ENCODE measurements around the gene PRPF18.
A peak's percentile ranks its signal among the peaks of the same experiment; 100 is the strongest.

- TF ChIP-seq CTCF (IDR thresholded peaks at IDR 0.05; ENCODE audit: poor library complexity) (peak; percentile 95), EZH2phosphoT487 (IDR thresholded peaks at IDR 0.05; ENCODE audit: low read depth, severe bottlenecking, unreplicated experiment) (no peak), EZH2 (IDR thresholded peaks at IDR 0.05; ENCODE audit: borderline replicate concordance) (no peak)
These were observed 73.3 kb downstream of the PRPF18 start for GRCh38 chr10:13659887-13660550.

Measured in hepatocyte (in vitro differentiated cells).